ENCODE measurements around the gene LDHAL6A. TPM values are rescaled to one million over a fixed set of nuclear protein-coding genes. Genes with fewer than 3 reads are reported as not detected.
A peak's percentile ranks its signal among the peaks of the same experiment; 100 is the strongest.

Gene LDHAL6A
- total RNA-seq, 1 experiment from 2014 or later: not detected

DNA sequence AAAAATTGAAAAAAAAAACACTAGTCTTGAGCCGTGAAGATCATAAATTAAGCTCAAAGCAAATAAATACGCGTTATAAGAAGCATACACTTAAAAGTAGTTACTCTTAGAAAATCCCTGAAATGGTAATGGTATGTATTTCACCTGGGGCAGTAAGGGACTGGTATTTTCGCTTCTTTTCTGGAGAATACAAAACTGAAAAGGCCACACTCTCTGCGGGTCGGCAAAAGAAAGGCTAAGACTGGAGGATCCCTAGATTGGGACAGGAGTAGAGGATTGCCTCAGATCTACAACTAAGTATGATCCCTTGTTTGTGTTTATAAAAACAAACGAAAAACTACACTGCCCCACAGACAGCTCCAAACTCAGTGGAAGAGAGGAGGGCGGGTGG, 70.5 kb downstream of the LDHAL6A start:
- TF ChIP-seq, protein P1, sequence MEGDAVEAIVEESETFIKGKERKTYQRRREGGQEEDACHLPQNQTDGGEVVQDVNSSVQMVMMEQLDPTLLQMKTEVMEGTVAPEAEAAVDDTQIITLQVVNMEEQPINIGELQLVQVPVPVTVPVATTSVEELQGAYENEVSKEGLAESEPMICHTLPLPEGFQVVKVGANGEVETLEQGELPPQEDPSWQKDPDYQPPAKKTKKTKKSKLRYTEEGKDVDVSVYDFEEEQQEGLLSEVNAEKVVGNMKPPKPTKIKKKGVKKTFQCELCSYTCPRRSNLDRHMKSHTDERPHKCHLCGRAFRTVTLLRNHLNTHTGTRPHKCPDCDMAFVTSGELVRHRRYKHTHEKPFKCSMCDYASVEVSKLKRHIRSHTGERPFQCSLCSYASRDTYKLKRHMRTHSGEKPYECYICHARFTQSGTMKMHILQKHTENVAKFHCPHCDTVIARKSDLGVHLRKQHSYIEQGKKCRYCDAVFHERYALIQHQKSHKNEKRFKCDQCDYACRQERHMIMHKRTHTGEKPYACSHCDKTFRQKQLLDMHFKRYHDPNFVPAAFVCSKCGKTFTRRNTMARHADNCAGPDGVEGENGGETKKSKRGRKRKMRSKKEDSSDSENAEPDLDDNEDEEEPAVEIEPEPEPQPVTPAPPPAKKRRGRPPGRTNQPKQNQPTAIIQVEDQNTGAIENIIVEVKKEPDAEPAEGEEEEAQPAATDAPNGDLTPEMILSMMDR (IDR thresholded peaks at IDR 0.05; ENCODE audit: unreplicated experiment): no peak
- H3K4me3 Mint-ChIP-seq (ENCODE audit: low read depth, unreplicated experiment): peak overlapping the region; percentile 95
- no peaks in the 10 kb centered on the region for H3K27me3 Mint-ChIP-seq (ENCODE audit: unreplicated experiment)
- BruUV-seq (replicated peaks): no TSS peak
- CTCF ChIA-PET: interaction anchor here (0.8 to 1.5 kb wide), 3 partner anchors 14 to 223 kb away, joined by 3 to 7 read pairs (median 6); no protein-coding TSS in a partner anchor
- peaks cover 45% of the 10 kb centered on the region for H3K36me3 Mint-ChIP-seq (ENCODE audit: insufficient read depth, unreplicated experiment)
- intact Hi-C loops (cut with micrococcal nuclease; ENCODE audit: unreplicated experiment): loop anchor here (2.0 to 10.0 kb wide), 4 partner anchors 33 to 281 kb away; partner anchors contain the start of genes GTF2H1, HPS5, LDHA and SAA2
- DNase-seq: no peak
- peak overlapping the region; percentile 97 for H3K27ac Mint-ChIP-seq (ENCODE audit: unreplicated experiment)
- peaks cover 33% of the 10 kb centered on the region for H3K4me1 Mint-ChIP-seq (ENCODE audit: low read depth, unreplicated experiment)
- H3K9me3 Mint-ChIP-seq (ENCODE audit: low read depth, unreplicated experiment): no peaks in the 10 kb centered on the region

DNA sequence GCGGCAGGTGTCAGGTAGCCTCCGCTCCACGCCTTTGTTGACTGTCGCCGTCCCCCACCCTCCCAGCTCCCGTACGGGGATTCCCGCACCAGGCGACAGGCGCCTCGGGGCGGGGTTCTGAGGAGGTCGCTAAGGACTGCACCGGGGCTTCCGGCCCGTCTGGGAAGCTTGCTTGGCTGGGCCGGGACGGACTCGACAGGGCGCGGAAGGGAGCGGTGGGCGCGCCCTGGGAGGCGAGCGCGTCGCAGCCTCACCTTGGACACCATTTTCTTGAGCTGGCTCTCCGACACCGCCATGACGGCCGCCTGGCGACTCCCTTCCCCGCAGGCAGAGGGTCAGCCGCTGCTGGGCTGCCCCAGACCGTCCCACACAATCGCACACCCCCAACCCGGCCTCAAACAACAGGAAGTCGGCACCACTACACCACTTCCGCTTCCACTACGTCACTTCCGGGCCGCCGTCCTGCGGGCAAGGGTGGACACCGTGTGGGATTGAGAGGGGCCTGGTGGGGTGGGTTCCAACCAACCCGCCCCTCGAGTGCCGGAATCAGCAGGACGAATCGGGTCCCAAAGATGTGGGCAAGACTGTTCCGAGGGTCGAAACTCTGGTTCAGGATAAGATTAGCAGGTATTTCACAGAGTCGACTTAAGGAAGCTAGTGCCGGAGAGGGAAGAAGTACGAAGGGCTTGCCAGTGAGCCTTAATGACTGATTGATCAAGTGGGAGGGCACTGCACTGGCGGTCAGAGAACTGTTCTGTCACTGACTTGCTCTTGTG, 71.1 kb downstream of the LDHAL6A start, which contains the start of gene TSG101:
Gene TSG101, minus strand, starts transcription at position 422 of the 776 bp plus-strand sequence. Its CDS starts 126 bp downstream, at position 296.
- Mint-ChIP-seq H3K27me3 (ENCODE audit: unreplicated experiment) (no peaks in the 10 kb centered on the region), H3K27ac (ENCODE audit: unreplicated experiment) (peak within 1 kb of the TSS; percentile 97), H3K4me1 (ENCODE audit: low read depth, unreplicated experiment) (peaks cover 35% of the 10 kb centered on the region), H3K4me3 (ENCODE audit: low read depth, unreplicated experiment) (peak within 1 kb of the TSS; percentile 95), H3K9me3 (ENCODE audit: low read depth, unreplicated experiment) (no peaks in the 10 kb centered on the region), H3K36me3 (ENCODE audit: insufficient read depth, unreplicated experiment) (peaks cover 47% of the 10 kb centered on the region)
- CTCF ChIA-PET: interaction anchor here (0.8 to 1.5 kb wide), 3 partner anchors 14 to 195 kb away, joined by 3 to 7 read pairs (median 5); no protein-coding TSS in a partner anchor
- peak; percentile 94 for DNase-seq
- no TSS peak for BruUV-seq (replicated peaks)
- TF ChIP-seq, protein P1 (IDR thresholded peaks at IDR 0.05; ENCODE audit: unreplicated experiment): no peak
- intact Hi-C loops (cut with micrococcal nuclease; ENCODE audit: unreplicated experiment): loop anchor here (2.0 to 10.0 kb wide), 4 partner anchors 34 to 282 kb away; partner anchors contain the start of genes GTF2H1, HPS5, LDHA and SAA2

DNA sequence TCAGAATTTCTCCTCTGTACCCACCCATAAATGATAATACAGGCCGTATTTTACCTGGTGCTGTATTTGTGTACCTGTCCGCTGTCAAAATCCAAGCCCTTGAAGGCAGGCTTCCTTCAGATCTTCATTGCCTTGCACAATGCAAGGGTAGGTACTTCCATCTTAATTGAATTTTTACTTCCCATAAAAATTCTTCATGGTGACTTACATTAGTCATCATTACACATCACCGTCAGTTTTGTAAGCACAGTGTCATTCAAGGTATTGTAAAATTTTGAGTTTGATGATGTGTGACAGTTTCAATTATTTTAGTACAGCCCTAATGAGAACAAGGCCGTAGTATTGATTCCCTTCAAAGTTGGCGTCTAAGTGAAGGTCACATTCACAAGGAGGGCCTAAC, 71.9 kb downstream of the LDHAL6A start:
- H3K36me3 Mint-ChIP-seq (ENCODE audit: insufficient read depth, unreplicated experiment): peaks cover 41% of the 10 kb centered on the region
- no TSS peak for BruUV-seq (replicated peaks)
- peak overlapping the region; percentile 97 for H3K27ac Mint-ChIP-seq (ENCODE audit: unreplicated experiment)
- DNase-seq: no peak
- no peaks in the 10 kb centered on the region for H3K9me3 Mint-ChIP-seq (ENCODE audit: low read depth, unreplicated experiment)
- peak overlapping the region; percentile 95 for H3K4me3 Mint-ChIP-seq (ENCODE audit: low read depth, unreplicated experiment)
- no peaks in the 10 kb centered on the region for H3K27me3 Mint-ChIP-seq (ENCODE audit: unreplicated experiment)
- intact Hi-C loops (cut with micrococcal nuclease; ENCODE audit: unreplicated experiment): loop anchor here (2.0 to 10.0 kb wide), 4 partner anchors 35 to 283 kb away; partner anchors contain the start of genes GTF2H1, HPS5, LDHA and SAA2
- H3K4me1 Mint-ChIP-seq (ENCODE audit: low read depth, unreplicated experiment): peaks cover 27% of the 10 kb centered on the region
- TF ChIP-seq, protein P1 (IDR thresholded peaks at IDR 0.05; ENCODE audit: unreplicated experiment): no peak
- CTCF ChIA-PET: interaction anchor here (0.7 to 1.5 kb wide), 3 partner anchors 13 to 237 kb away, joined by 5 to 7 read pairs (median 5); no protein-coding TSS in a partner anchor

Other genes with a start within 250 kb of the LDHAL6A start
- 2.6 and 7.2 TPM in 2 replicates for gene SAA4, start 219.1 kb upstream of the LDHAL6A start, total RNA-seq (2022)
- gene SAA2, start 207.2 kb upstream of the LDHAL6A start, total RNA-seq (2022): 22.0 and 31.5 TPM in 2 replicates
- 23.9 and 54.1 TPM in 2 replicates for gene SAA1, start 189.6 kb upstream of the LDHAL6A start, total RNA-seq (2022)
- 25.2 and 26.4 TPM in 2 replicates for gene HPS5, start 133.7 kb upstream of the LDHAL6A start, total RNA-seq (2022)
- gene GTF2H1, start 133.3 kb upstream of the LDHAL6A start, total RNA-seq (2022): 43.0 and 44.3 TPM in 2 replicates
- 635 and 721 TPM in 2 replicates for gene LDHA, start 61.3 kb upstream of the LDHAL6A start, total RNA-seq (2022)
- not detected in 2 replicates for gene LDHC, start 43.5 kb upstream of the LDHAL6A start, total RNA-seq (2022)
- 57.5 and 61.8 TPM in 2 replicates for gene TSG101, start 71.1 kb downstream of the LDHAL6A start, total RNA-seq (2022)
- 23.1 and 25.9 TPM in 2 replicates for gene UEVLD, start 132.9 kb downstream of the LDHAL6A start, total RNA-seq (2022)
- gene MISFA, start 143.9 kb downstream of the LDHAL6A start, total RNA-seq (2022): 5.5 and 7.3 TPM in 2 replicates
- gene SPTY2D1, start 178.5 kb downstream of the LDHAL6A start, total RNA-seq (2022): 32.1 and 37.5 TPM in 2 replicates
- 8.8 and 11.9 TPM in 2 replicates for gene TMEM86A, start 242.9 kb downstream of the LDHAL6A start, total RNA-seq (2022)